Endothelial cell of umbilical vein (primary cell): Measurements from ENCODE around the gene PIP5K1C. TPM values are rescaled to one million over a fixed set of nuclear protein-coding genes. Genes with fewer than 3 reads are reported as not detected.

ENCODE experiments used
- BruUV-seq: library from RNA; stranded (reverse); fragments of 400-500 nt; replicated peaks from 2 replicates; lab custom pipeline; 2021; lab: Mats Ljungman, UMichigan
- CTCF ChIA-PET: fragments of 300-600, 350-600 bp; sonication (Branson Sonifier 250); formaldehyde crosslinking; loops from one replicate; lab custom pipeline; 2021; ENCODE audit warnings: antibody characterized with exemption, inconsistent platforms; lab: Charles Lee
- POLR2A ChIA-PET: fragments of 300-600, 350-600 bp; sonication (Branson Sonifier 250); formaldehyde crosslinking; loops from one replicate; lab custom pipeline; 2021; ENCODE audit warnings: antibody characterized with exemption, inconsistent platforms; lab: Charles Lee
- DNase-seq: peaks from one replicate; pipeline ENCODE4 v3.0.0-alpha.2; 2011; ENCODE audit warnings: low read depth, low spot score
- FAIRE-seq: peaks from 2 replicates; lab custom pipeline; 2011; peaks lifted over from hg19 to GRCh38; lab: Jason Lieb, UNC
- H2AFZ ChIP-seq: 2 replicates; pipeline ENCODE4 v1.6.0; 2012; ENCODE audit warnings: low read depth, low read length, control low read depth, inconsistent platforms
- H3K27ac ChIP-seq: 2 replicates; pipeline ENCODE4 v1.5.1; 2011; ENCODE audit warnings: low read depth, mild to moderate bottlenecking, control low read depth, low read length, moderate library complexity; ENCODE audit not compliant: insufficient read depth
- H3K27me3 ChIP-seq, 2 experiments: 2 replicates each; pipeline versions ENCODE4 v1.6.0 to v1.6.1; 2011; ENCODE audit warnings: low read length in 2 of 2, mixed read lengths in 1 of 2; ENCODE audit not compliant: control insufficient read depth in 2 of 2, insufficient read depth in 2 of 2
- H3K36me3 ChIP-seq, 2 experiments: 2 replicates in 1 of 2; 3 replicates in 1 of 2; pipeline ENCODE4 v1.5.1; 2011; ENCODE audit warnings: low read length in 2 of 2, mild to moderate bottlenecking in 1 of 2, moderate library complexity in 1 of 2; ENCODE audit not compliant: control insufficient read depth in 2 of 2, insufficient read depth in 2 of 2; ENCODE audit errors: extremely low read depth in 1 of 2
- H3K4me1 ChIP-seq: 3 replicates; pipeline ENCODE4 v1.5.1; 2011; ENCODE audit warnings: mild to moderate bottlenecking, low read length; ENCODE audit not compliant: control insufficient read depth, insufficient read depth; ENCODE audit errors: extremely low read depth
- H3K4me2 ChIP-seq: 2 replicates; pipeline ENCODE4 v1.6.1; 2011; ENCODE audit warnings: low read length, control low read depth, mixed read lengths; ENCODE audit not compliant: insufficient read depth
- H3K4me3 ChIP-seq, 3 experiments: fragments of 200-600 bp in 1 of 3; sonication (generic), shearing (Covaris generic) in 1 of 3; replicated peaks in 1 of 3; 2 replicates each; pipeline ENCODE4 v1.5.1; 2011 to 2016; ENCODE audit warnings: control low read depth in 3 of 3, low read length in 3 of 3, mild to moderate bottlenecking in 2 of 3, inconsistent platforms in 1 of 3, low read depth in 1 of 3, moderate library complexity in 1 of 3; ENCODE audit not compliant: insufficient read depth in 1 of 3
- H3K79me2 ChIP-seq: 2 replicates; pipeline ENCODE4 v1.6.0; 2012; ENCODE audit warnings: low read length, inconsistent platforms; ENCODE audit not compliant: control insufficient read depth, insufficient read depth
- H3K9ac ChIP-seq: replicated peaks from 2 replicates; pipeline ENCODE3; 2011; ENCODE audit warnings: low read length, control low read depth; ENCODE audit not compliant: insufficient read depth; ENCODE audit errors: extremely low read depth
- H3K9me1 ChIP-seq: replicated peaks from 3 replicates; pipeline ENCODE4 v1.6.0; 2011; ENCODE audit warnings: mild to moderate bottlenecking, low read length; ENCODE audit not compliant: control insufficient read depth, insufficient read depth; ENCODE audit errors: extremely low read depth
- H3K9me3 ChIP-seq: replicated peaks from 2 replicates; pipeline ENCODE4 v1.5.1; 2012; ENCODE audit warnings: low read length, inconsistent platforms; ENCODE audit not compliant: control insufficient read depth, insufficient read depth
- H4K20me1 ChIP-seq: replicated peaks from 2 replicates; pipeline ENCODE3; 2011; ENCODE audit warnings: mild to moderate bottlenecking, low read length; ENCODE audit not compliant: control insufficient read depth, insufficient read depth; ENCODE audit errors: extremely low read depth
- EZH2 ChIP-seq: IDR thresholded peaks from 2 replicates; pipeline ENCODE4 v1.6.1; 2012; ENCODE audit warnings: borderline replicate concordance, low read depth, mild to moderate bottlenecking, moderate library complexity, low read length, inconsistent platforms; ENCODE audit not compliant: severe bottlenecking
- FOS ChIP-seq: IDR thresholded peaks from 2 replicates; pipeline ENCODE4 v1.6.1; 2011; ENCODE audit warnings: mild to moderate bottlenecking, low read length, moderate library complexity, borderline replicate concordance; ENCODE audit not compliant: insufficient read depth
- GATA2 ChIP-seq: IDR thresholded peaks from 2 replicates; pipeline ENCODE4 v1.7.0; 2011; ENCODE audit warnings: low read depth, mild to moderate bottlenecking, moderate library complexity, mixed read lengths, low read length; ENCODE audit not compliant: insufficient read length, insufficient read depth
- JUN ChIP-seq: IDR thresholded peaks from 2 replicates; pipeline ENCODE4 v1.6.1; 2011; ENCODE audit warnings: borderline replicate concordance, low read depth; ENCODE audit not compliant: insufficient read length, insufficient read depth
- MYC ChIP-seq: IDR thresholded peaks from one replicate; pipeline ENCODE4 v1.6.1; 2011; ENCODE audit warnings: mild to moderate bottlenecking, low read depth, low read length
- POLR2A ChIP-seq: IDR thresholded peaks from 2 replicates; pipeline ENCODE4 v1.6.1; 2012; ENCODE audit warnings: low read depth, mild to moderate bottlenecking, control low read depth, low read length
- POLR2AphosphoS5 ChIP-seq: IDR thresholded peaks from 2 replicates; pipeline ENCODE4 v1.6.1; 2012; ENCODE audit warnings: low read depth, mild to moderate bottlenecking, control low read depth, low read length, moderate library complexity; ENCODE audit not compliant: insufficient read depth
- dilution Hi-C: fragments of 300-500 bp; cut with MboI; formaldehyde crosslinking; loops from one replicate; pipeline ENCODE4 v1.15.0; 2019; ENCODE audit warnings: low sequenced_read_pairs; ENCODE audit not compliant: extremely low pct_ligation_motif_present
- intact Hi-C: fragments of 100-400 bp; cut with micrococcal nuclease; formaldehyde crosslinking; loops from one replicate; pipeline ENCODE4 v1.10.0; 2022
- polyA plus RNA-seq, 4 experiments: library from polyadenylated mRNA; depleted of rRNA in 3 of 4; stranded (reverse) in 3 of 4; unstranded in 1 of 4; fragments of >200 nt; gene quantifications; 2 replicates each; pipeline versions ENCODE4 v1.2.1 to v1.2.3, GENCODE V29; 2011 to 2012; ENCODE audit warnings: missing spikeins in 1 of 4
- total RNA-seq: library from RNA; stranded (reverse); gene quantifications from 2 replicates; pipeline ENCODE4 v1.2.3, GENCODE V29; 2021
- TF ChIP-seq, protein P1 (sequence below): IDR thresholded peaks from 2 replicates; pipeline ENCODE4 v1.6.1; 2011; ENCODE audit not compliant: insufficient read depth, insufficient read length
- TF ChIP-seq, protein P2 (sequence below), 2 donors: IDR thresholded peaks; 1 replicate in 1 of 2; 2 replicates in 1 of 2; pipeline ENCODE4 v1.5.1; 2011; ENCODE audit warnings: low read length in 2 of 2, mild to moderate bottlenecking in 2 of 2, moderate library complexity in 2 of 2, control low read depth in 1 of 2, inconsistent platforms in 1 of 2, low read depth in 1 of 2; ENCODE audit not compliant: insufficient read depth in 1 of 2; ENCODE audit errors: extremely low read depth in 1 of 2

Gene PIP5K1C
- total and polyA plus RNA-seq, 2 donors (not counting 3 experiments of a cell fraction or from before 2014, with no cell fraction given): 31.6 to 79.5 TPM

DNA sequence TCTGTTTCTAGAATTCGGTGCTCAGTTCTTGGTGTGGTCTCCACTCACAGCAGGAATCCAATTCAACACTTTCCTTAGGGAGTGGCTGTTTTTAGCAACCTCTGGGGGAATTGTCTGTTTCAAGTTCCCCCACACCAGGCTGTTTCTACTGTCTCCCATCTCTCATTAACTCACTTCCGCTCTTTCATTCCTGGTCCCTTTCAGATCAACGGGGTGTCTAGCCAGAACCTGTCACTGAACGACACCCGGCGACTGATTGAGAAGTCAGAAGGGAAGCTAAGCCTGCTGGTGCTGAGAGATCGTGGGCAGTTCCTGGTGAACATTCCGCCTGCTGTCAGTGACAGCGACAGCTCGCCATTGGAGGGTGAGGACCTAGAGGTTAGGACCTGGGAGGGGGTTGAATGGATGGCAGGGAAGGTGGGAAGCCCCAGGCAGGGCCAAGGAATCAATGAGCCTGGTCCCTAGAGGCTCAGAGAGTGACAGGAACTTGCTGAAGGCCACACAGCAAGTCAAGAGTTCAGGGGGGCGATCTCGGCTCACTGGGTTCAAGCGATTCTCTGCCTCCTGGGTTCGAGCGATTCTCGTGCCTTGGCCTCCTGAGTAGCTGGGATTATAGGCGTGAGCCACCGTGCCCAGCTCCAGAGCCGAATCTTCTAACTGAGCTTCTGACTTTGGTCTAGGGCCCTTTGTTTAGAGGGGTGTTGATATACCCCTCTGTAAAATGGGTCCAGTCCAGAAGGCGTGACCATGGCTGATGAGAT lies 33.5 kb upstream of the PIP5K1C start:
- no peak overlapping the region for H3K4me3 ChIP-seq
- H3K27me3 ChIP-seq: no peaks in the 10 kb centered on the region
- DNase-seq: no peak
- no peaks in the 10 kb centered on the region for H3K36me3 ChIP-seq
- BruUV-seq: no TSS peak
- intact Hi-C loops: no loop called here
- TF ChIP-seq JUN (no peak), GATA2 (no peak), EZH2 (no peak), MYC (no peak), FOS (no peak), POLR2A (no peak), POLR2AphosphoS5 (no peak)
- TF ChIP-seq, protein P1, sequence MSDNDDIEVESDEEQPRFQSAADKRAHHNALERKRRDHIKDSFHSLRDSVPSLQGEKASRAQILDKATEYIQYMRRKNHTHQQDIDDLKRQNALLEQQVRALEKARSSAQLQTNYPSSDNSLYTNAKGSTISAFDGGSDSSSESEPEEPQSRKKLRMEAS: no peak
- TF ChIP-seq, protein P2, sequence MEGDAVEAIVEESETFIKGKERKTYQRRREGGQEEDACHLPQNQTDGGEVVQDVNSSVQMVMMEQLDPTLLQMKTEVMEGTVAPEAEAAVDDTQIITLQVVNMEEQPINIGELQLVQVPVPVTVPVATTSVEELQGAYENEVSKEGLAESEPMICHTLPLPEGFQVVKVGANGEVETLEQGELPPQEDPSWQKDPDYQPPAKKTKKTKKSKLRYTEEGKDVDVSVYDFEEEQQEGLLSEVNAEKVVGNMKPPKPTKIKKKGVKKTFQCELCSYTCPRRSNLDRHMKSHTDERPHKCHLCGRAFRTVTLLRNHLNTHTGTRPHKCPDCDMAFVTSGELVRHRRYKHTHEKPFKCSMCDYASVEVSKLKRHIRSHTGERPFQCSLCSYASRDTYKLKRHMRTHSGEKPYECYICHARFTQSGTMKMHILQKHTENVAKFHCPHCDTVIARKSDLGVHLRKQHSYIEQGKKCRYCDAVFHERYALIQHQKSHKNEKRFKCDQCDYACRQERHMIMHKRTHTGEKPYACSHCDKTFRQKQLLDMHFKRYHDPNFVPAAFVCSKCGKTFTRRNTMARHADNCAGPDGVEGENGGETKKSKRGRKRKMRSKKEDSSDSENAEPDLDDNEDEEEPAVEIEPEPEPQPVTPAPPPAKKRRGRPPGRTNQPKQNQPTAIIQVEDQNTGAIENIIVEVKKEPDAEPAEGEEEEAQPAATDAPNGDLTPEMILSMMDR (IDR thresholded peaks at IDR 0.05; ENCODE audit: extremely low read depth in 1 of 2, insufficient read depth in 1 of 2, low read depth in 1 of 2, low read length in 2 of 2): no peak
- H3K9ac ChIP-seq: no peak overlapping the region
- no peaks in the 10 kb centered on the region for H3K9me3 ChIP-seq
- no peaks in the 10 kb centered on the region for H3K79me2 ChIP-seq
- FAIRE-seq: no peak
- dilution Hi-C loops: no loop called here
- H4K20me1 ChIP-seq: no peaks in the 10 kb centered on the region
- no peak overlapping the region for H3K27ac ChIP-seq
- H3K4me1 ChIP-seq: no peaks in the 10 kb centered on the region
- H3K4me2 ChIP-seq: no peak overlapping the region
- ChIA-PET CTCF (no interaction called here), POLR2A (no interaction called here)
- no peak overlapping the region for H2AFZ ChIP-seq
- no peaks in the 10 kb centered on the region for H3K9me1 ChIP-seq
